ENCODE measurements around the gene TMEM242.

DNA sequence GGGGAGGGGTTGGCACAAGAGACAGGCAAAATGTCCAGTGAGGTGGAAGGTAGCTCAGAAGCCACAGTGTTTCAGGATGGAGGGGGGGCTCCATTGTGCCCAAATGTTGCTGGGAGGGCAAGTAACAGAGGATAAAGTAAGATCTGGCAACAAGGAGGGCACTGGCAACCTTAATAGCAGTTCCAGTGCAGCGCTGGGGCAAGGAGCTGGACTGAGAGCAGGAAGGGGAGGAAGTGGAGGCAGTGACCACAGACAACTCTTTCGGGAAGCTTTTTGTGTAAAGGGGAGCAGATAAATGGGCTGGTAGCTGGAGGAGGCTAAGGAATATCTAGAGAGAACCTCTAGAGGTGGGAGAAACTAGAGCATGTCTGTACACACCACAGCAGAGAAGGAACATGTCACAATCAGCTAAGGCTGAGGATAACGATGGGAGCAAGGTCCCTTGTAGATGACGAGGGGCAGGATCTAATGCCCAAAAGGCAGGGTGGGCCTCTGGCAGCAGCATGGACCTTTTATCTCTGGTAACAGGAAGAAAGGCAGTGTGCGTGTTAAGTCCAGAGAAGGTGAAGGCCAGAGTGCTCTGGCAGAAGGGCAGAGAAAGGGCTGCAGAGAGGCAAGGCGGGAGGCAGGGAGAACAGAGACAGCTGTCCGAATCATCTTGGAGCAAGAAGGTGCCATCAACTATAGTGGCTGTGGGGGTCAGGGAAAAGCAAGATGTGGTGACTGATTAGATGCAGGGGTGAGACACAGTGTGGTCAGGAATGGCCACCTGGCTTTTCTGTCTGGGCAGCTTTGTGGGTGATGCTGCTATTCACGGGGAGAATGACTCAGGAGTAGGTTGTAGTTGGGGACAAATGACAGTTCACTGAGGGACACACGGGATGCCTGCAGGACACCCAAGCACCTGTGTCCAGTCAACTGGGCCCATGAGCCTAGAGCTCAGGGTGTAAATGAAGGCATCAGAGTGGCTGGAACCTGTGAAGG lies 17.4 kb downstream of the TMEM242 start:
- no peak for TF ChIP-seq CTCF (IDR thresholded peaks at IDR 0.05)
- TF ChIP-seq POLR2A (IDR thresholded peaks at IDR 0.05), result no peak

Measured in right lobe of liver (tissue), 4 donors.